Inflammatory macrophage (primary cell): Measurements from ENCODE around the gene RSBN1.
"Not testable (repeated sequence)": the region's sequence is repeated elsewhere in the genome, so short reads cannot be mapped to it uniquely, and the experiment has no call there.

Experiments
- DNase-seq, 2 donors: peaks; one replicate each; pipeline ENCODE4 v3.0.0-alpha.2; 2020 to 2022
- total RNA-seq, 18 experiments: gene quantifications; one replicate each; lab custom pipeline; 2026; ENCODE audit warnings: mixed read lengths in 6 of 18, inconsistent platforms in 2 of 18; lab: John Stamatoyannopoulos, UW

RSBN1 gene
- total RNA-seq = 7.9 to 46.2 (median 18.9) reads per million in 18 experiments

DNA sequence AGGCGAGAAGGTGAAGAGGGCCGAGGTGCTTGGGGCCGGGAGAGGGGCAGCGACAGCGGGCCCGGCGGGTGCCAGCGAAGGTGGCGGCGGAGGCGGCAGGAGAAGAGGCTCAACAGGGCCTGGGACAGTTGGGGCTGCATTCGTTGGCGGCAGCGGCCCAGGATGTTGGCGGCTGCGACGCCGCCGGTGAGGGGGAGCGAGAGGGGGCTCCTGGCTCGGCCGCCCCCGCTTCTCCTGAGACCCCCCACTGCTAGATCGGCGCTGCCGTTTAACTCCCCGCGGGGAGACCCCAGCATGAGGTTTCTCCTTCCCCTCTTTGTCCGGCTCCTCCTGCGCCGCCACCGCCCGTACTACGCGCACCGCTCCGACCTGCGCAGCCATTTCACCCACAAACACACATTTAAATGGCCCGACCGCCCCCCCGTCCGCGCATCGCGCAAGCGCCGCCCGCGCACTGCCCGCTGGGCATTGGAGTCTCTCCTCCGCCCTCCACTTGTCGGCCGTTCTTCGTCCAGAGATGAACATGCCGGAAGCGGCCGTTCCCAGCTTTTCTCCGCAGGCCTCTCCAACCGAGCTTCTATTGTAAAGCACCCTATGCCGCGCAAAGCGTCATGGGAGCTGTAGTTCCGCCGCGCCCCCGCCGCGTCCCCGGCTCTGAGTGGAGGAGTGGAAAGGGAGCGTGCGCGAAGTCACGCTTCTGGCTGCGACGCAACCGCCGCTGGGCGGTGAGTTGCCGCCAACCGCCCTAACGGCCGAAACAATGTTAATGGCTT is at the start of gene RSBN1:
Gene RSBN1, minus strand, starts transcription at position 589 of the 773 bp plus-strand sequence. Its CDS starts 64 bp downstream, at position 525.
- DNase-seq = peak; percentile 100

DNA sequence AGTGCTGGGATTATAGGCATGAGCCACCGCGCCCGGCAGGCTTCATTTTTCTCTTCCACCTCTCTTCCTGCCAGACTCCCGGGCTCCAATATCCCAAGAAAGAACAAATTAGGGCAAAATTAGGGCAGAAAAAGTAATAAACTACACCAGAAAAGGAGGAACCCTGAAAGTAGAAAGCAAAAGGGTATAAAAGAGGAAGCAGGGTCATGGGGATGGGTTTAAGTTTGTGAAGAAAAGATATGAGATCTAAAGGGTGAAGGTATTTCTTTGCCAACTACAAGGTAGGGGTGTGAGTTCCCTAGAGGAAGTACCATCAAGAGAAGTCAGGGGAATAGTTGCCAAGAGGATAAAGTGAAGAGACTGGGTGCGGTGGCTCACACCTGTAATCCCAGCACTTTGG is 49.4 kb upstream of the RSBN1 start:
- DNase-seq = no peak

DNA sequence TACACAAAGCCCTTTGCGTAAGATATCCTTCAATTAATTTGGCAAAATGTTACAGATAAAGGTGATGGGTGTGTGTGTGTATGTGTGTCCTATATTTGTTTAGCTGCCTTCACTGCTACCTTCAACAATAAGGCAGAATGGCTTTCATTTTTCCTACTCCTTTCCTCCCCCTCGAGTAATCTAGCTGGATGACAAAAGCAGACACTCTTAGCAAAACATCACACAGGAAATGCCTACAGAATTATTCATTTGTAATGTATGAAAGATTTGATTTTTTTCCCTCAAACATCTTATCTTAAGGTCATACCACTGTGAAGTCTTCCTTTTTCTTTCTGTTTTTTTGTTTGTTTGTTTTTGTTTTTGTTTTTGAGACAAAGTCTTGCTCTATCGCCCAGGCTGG is 48.6 kb upstream of the RSBN1 start:
- DNase-seq = no peak

DNA sequence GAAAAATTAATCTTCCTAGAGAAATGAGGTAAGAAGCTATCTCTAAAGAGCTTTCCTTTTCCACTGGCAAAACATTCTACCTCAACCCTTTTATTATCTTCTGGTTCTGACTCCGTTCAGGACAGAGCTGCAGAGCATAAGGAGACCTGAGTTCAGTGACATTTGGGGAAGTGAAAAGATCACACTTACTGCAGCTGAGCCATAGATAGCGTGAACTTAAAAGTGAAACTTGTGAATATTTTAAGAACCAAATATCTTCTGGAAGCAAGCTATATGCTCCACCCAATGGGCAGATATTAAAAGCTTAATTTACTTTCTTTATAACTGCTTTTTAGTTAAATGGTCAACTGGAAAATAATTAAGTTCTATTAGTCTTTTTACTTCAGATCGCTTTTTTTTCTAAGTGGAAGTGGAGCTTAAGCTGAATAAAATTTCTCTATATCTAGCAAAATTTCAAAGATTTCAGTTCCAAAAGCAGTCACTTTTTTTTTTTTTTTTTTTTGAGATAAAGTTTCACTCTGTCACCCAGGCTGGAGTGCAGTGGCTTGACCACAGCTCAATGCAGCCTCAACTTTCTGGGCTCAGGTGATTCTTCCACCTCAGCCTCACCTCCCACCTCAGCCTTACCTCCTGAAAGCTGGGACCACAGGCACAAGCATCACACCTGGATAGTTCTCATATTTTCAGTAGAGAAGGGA is 47.4 kb upstream of the RSBN1 start:
- DNase-seq = peak; percentile 45 to 49

DNA sequence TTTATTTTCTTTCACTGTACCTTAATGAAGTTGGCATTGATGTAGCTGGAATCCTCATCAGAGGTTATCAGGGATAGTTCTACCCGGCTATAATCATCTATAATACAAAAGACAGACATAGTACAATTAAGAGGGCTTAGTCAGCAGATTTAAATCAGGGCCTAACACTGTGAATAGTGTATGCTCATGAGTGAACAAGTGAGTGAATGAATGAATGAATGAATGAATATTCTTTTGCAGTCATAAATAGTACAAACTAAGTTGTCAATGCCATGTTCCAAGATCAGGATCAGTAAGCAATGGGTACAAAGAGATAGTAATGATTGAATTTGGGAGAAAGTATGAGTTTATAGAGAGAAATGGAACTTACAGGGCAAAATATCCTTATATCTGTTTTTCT is 46.7 kb upstream of the RSBN1 start:
- no peak for DNase-seq

DNA sequence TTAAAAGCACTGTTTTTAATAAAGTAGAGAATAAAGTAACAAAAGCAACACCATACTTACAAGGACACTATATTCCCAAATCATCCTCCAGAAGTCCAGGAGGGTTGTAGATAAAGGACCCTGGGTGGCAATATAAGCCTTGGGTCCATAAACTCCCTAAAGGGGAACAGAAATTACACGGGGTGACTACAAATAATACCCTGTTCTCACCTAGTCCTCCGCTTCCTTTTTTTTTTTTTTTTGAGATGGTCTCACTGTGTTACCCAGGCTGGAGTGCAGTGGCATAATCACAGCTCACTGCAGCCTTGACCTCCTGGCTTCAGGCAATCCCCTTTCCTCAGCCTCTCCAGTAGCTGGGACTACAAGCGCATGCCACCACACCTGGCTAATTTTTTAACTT is 46.1 kb upstream of the RSBN1 start:
- DNase-seq = no peak

DNA sequence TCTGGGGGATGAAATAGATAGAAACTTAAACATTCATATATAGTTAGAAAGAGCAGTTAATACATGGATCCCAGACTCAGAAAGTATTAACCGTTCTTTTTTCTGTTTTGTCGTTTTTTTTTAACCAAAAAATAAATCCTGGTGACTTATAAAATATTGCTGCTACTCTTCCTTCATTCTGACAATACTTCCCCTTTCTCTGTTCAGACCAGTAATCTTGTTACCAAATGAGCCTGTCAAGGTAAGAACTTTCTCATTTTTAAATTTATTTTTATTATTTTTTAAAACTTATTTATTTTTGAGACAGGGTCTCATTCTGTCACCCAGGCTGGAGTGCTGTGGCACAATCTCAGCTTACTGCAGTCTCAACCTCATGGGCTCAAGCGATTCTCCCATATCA is 45.5 kb upstream of the RSBN1 start:
- peak in 1 of 2 donors; percentile 14 for DNase-seq

DNA sequence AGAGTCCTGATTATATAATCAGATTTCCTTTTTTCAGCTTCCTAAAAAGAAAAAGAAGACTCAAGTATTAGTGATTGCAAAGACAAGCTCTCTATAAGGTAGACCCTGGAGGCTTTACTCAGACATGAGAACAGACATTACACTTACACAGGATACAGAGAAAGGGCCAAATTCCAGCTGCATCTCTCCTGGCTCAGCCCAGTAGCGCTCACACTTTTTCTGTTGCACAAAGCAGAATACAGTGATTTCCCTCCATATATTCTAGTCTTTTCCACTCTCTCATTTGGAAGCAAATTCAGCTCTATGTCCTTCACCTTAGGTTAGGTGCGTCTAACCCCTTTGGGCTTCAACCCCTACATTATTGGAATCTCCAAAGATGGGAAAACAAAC is 44.1 kb upstream of the RSBN1 start:
- DNase-seq = no peak

DNA sequence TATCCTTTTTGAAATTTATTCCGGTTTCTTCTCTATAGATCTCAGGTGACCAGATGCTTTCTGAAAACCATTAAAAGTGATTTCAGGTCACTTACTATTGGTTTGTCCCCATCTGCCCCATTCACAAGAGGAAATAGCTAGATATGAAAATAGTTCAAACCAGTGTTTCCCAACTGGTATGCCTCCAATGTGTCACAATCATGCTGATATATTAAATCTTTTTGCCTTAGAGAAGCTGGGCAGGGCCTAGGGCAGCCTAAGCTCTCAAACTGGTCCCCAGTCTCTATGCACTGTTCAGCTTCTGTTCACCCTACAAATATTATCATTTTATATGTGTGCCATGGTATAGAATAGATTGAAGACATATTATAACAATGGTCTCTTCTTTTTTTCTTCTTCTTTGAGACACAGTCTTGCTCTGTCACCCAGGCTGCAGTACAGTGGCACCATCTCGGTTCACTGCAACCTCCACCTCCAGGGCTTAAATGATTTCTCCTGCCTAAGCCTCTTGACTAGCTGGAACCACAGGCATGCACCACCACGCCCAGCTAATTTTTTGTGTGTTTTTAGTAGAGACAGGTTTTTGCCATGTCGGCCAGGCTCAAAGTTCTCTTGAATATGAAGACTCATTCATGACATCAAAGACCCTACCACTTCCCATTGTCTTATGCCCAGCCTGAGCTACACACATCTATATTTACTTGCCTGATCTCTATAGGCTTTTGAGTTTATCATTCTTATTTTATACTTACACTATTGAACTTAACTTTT is 43.5 kb upstream of the RSBN1 start:
- DNase-seq = peak; percentile 27 to 52

DNA sequence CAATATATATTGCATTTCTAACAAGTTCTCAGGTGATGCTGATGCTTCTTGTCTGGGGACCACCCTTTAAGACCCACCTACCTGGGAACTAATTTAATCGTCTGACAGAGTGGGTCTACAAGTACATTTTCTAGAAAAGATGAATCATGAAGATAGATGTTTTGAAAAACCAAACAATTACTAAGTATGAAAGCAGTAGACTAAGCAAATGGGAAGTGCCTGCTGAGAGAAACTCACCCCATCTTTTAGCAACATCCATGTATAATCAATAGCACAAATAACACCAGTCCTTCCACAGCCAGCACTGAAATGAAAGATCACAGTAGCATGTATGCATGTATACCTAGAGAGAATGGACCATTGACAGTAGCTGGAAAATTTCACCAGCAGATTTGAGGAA is 42.0 kb upstream of the RSBN1 start:
- DNase-seq = no peak

DNA sequence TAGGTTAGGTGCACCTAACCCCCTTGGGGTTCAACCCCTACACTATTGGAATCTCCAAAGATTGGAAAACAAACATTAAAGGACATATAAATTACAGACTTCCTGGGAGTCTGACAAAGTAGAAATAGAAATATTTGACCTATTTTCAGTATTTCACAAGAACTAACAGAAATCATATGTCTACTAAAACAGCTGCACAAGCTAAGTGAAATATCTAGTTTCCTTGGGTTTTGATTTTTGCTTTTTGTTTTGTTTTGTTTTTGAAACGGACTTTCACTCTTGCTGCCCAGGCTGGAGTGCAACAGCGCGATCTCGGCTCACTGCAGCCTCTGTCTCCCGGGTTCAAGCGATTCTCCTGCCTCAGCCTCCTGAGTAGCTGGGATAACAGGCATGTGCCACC is 40.4 kb upstream of the RSBN1 start:
- DNase-seq = not testable (repeated sequence)

DNA sequence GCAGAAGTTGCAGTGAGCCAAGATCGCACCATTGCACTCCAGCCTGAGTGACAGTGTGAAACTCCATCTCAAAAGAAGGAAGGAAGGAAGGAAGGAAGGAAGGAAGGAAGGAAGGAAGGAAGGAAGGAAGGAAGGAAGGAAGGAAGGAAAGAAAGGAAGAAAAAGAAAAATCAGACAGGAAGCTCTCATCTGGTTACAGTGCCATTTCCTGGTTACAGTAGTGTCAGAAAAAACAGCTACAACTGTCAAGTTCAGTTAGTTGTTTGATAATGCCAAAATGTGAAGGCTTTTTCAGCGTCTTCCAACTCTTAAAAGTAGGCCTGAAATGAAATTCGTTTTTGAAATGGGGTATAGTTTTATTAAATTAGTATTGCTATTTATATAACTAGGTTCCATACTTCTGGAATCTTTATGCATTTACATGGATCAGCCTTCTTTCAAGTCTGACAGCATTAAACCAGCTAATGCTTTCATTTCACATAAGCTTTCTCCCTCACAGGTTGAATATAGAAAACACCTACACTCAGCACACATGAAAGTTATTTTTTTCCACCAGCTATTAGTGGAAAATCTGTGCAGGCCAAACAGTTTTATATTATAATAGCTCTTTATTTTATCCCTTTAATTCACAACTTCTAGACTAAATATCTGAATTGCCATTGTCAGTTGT is 38.0 kb upstream of the RSBN1 start:
- no peak for DNase-seq

DNA sequence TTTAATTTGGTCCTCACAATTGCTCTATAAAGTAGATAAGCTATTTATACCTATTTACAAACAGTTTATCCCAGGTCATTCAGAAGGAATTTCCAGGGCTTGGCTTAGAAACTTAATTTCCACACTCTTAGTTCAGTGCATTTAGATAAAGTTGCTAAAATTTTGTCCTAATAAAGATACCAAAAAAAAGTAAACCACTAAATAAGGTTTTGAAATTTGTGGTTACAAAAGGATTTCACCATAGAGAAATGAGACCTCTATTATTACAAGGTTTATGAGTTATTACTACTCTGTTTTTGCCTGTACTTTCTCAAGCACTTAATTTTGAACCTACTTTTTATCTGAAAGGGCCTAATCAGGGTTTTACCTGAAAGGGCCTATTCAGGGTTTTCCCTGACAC is 36.8 kb upstream of the RSBN1 start:
- DNase-seq = peak in 1 of 2 donors; percentile 64

DNA sequence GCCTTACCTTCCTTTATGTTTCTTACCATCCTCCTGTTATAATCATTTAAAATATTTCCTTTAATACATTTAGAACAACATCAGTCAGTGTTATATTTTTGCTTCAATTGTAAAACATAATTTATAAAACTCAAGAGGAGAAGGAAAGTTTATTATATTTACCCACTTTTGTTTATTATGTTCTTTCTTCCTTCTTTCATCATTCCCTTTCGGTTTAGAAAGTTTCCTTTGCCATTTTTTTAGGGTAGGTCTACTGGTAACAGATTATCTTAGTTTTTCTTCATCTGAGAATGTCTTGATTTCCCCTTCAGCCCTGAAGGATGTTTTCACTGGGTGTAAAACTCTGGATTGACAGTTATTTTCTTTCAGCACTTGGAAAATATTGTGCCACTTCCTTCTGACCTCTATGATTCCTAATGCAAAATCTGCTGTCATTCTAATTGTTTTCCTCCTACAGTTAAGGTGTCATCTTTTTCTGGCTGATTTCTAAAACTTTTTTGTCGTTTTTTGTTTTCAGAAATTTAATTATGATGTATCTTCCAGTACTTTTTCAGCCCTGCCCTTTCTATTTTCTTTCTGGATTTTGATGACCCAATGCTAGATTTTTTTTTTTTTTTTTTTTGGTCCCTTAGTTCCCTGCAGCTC is 34.2 kb upstream of the RSBN1 start:
- no peak for DNase-seq

DNA sequence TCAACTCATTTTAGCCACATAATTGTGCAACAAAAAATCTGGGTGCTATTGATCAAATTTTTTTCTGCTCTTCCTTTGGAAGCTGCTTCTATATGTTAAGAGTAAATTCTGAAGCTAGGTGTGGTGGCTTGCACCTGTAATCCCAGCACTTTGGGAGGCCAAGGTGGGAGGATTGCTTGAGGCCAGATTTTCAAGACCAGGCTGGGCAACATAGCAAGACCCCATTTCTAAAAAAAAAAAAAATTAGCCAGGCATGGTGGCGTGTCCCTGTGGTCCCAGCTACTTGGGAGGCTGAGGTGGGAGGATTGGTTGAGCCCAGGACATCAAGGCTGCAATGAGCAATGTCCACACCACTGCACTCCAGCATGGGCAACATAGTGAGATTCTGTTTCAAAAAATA is 24.3 kb upstream of the RSBN1 start:
- DNase-seq = no peak

DNA sequence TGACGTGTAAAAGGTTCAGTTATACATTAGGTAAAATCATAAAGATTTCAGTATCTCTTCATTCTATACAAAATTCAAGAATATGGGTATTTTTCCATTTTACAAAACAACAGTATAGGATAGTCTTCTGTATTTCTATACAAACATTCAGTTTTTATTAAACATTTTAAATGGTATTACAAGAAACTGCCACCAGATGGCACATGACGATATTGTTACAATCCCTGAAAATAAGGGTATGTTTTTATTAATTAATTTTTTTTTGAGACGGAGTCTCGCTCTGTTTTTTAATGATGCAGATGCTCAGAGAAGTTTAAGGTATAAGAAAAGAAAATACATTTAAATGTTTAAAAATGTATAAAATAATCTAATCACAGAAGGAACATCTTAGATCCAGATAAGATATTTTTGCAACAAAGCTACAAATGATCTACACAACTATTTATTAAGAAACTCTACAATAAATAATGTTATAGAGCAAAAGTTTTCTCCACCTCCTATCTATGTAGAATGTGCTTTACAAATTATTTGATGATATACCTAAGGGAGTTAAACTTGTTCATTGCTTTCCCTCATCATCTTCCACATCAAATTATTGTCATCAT is 23.5 kb upstream of the RSBN1 start:
- DNase-seq = peak; percentile 27 to 73

DNA sequence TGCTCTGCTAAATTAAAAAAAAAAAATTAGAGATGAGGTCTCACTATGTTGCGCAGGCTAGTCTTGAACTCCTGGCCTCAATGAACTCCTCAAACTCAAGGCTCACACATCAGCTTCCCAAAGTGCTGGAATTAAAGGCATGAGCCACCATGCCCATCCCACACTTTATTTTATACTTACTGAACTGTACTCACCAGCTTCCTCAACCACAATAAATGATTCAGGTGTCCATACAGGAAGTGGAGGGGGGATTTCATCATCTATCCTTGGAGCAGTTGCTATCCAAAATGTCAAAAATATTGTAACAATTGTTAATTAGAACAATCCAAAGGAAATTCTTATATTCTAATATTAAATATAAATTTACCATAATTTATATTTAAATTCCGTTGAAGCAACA is 22.4 kb upstream of the RSBN1 start:
- DNase-seq = no peak

DNA sequence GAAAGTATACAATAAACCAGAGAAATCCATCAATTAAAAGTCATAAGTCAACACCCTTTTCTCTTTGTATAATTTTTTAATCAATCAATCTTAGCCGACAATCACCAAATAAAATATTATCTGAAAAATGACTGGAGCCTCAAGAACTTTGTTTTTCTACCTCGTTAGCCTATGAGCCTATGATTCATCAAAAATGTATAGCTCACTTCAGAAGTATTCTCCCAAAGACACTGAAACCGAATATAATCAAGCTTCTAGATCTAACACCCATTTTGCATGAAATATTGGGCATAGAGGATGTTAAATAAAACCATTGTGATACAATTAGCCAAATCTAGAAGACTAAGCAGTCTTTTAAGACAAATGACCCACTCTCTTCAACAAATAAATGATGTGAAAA is 17.8 kb upstream of the RSBN1 start:
- DNase-seq = no peak

DNA sequence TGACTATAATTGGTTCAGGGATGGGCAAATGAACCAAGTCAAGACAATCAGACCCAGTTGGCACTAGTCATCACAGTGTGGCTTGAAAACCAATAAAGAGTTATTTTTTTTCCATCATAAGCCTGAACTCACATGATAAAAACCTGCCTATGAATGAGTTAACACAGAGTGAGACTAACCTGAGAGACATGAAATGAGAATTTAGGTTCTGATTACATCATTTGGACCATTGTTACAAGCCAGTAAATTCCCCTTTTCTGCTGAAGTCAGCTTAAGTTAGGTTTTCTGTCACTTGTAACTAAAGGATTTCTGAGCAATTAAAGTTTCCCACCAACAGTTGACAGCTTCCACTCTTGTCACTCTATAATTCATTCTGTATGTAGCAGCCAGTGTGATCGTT is 9.6 kb upstream of the RSBN1 start:
- DNase-seq = no peak

DNA sequence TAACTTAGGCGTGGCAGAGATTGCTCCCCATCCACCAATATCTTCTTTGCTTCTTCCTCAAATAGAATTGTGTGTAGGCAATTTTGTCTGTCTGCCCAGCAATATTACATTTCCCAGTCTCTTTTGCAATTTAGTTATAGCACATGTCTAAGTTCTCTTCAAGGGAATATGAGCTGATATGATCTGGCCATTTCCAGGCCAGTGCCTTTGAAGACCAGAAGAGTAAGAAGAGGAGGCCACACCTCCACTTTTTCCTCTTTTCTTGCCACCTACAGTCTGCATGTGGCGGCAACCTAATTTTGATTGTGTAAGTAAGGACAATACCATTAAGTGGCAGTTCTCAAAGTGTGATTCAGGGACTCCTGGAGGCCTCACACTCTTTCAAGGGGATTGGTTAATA is 6.3 kb upstream of the RSBN1 start:
- peak; percentile 65 to 81 for DNase-seq

DNA sequence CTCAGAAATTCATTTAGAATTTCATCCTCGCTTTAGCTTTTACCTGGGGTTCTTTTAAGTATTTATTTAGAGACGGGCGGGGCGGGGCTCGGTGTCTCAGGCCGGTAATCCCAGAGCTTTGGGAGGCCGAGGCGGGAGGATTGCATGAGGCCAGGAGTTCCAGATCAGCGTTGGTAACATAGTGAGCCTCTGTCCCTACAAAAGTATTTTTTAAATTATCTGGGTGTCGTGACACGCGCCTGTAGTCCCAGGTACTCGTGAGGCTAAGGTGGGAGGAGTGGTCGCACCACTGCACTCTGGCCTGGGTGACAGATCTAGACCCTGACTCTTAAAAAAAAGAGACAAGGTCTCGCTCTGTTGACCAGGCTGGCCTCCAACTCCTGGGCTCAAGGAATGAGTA is 942 bp upstream of the RSBN1 start:
- no peak for DNase-seq

DNA sequence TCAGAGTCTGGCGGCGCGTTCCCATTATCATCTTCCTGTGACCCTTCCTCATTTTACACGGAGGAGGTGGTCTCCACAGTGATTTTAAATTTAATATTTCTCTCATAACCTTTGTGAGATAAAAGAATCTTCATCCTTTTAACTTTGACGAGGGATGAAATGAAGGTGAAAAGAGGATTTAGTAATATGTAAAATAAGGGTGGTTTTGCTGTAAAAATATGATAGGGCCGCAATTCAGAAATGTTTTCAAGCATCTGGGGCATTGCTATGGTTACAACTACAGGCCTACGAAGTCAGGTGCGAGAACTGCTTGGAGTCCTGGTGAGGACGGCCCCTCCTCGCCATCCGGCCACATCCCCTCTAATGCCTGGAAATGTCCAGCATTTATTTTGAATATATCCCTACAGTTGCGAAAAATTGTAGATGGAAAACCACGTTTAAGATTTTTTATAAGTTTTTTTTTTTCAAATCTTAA is 422 bp upstream of the RSBN1 start:
- DNase-seq = no peak
